CD4-positive, alpha-beta T cell treated with Interleukin-6 for 4 hours (primary cell): ENCODE measurements around the gene FAM83D.
A peak's percentile ranks its signal among the peaks of the same experiment; 100 is the strongest.
"Not testable (repeated sequence)": the region's sequence is repeated elsewhere in the genome, so short reads cannot be mapped to it uniquely, and the experiment has no call there.

ENCODE experiments used
- DNase-seq: peaks from one replicate; pipeline ENCODE4 v3.0.0-alpha.2; 2020; ENCODE audit warnings: mixed read lengths

Gene FAM83D

GRCh38 chr20:38935967-38936407 lies 9.8 kb downstream of the FAM83D start:
- DNase-seq, result no peak

- DNase-seq, result no peak
Observed at GRCh38 chr20:38937000-38937399, 10.8 kb downstream of the FAM83D start.

GRCh38 chr20:38937978-38938473 lies 11.8 kb downstream of the FAM83D start:
- DNase-seq, result no peak

- DNase-seq, result no peak
Observed at GRCh38 chr20:38939686-38940085, 13.5 kb downstream of the FAM83D start.

GRCh38 chr20:38940644-38941043 lies 14.4 kb downstream of the FAM83D start:
- DNase-seq, result no peak

- no peak for DNase-seq
Observed at GRCh38 chr20:38941726-38942389, 15.6 kb downstream of the FAM83D start.

GRCh38 chr20:38945012-38945411 lies 18.8 kb downstream of the FAM83D start:
- no peak for DNase-seq

GRCh38 chr20:38946836-38947235 lies 20.6 kb downstream of the FAM83D start:
- no peak for DNase-seq

- DNase-seq, result no peak
Observed at GRCh38 chr20:38947931-38948362, 21.7 kb downstream of the FAM83D start.

- DNase-seq, result no peak
Observed at GRCh38 chr20:38950254-38950653, 24.0 kb downstream of the FAM83D start.

- DNase-seq, result no peak
Observed at GRCh38 chr20:38951611-38952010, 25.4 kb downstream of the FAM83D start.

- no peak for DNase-seq
Observed at GRCh38 chr20:38952153-38952552, 25.9 kb downstream of the FAM83D start.

GRCh38 chr20:38953630-38954340 lies 27.6 kb downstream of the FAM83D start:
- no peak for DNase-seq

GRCh38 chr20:38957235-38957876 lies 31.1 kb downstream of the FAM83D start:
- DNase-seq, result no peak

GRCh38 chr20:38957915-38958485 lies 31.8 kb downstream of the FAM83D start:
- no peak for DNase-seq

GRCh38 chr20:38960187-38960687 lies 34.0 kb downstream of the FAM83D start:
- DNase-seq, result not testable (repeated sequence)

GRCh38 chr20:38961530-38962043 lies 35.4 kb downstream of the FAM83D start:
- DNase-seq, result peak; percentile 27

- DNase-seq, result peak; percentile 99
Observed at GRCh38 chr20:38962044-38962927, 36.1 kb downstream of the FAM83D start, which contains the start of gene DHX35. Gene DHX35 (plus strand): TSS chr20:38962344. CDS start chr20:38962368, 24 bp downstream.

GRCh38 chr20:38962928-38963401 lies 36.7 kb downstream of the FAM83D start:
- DNase-seq, result no peak

- DNase-seq, result no peak
Observed at GRCh38 chr20:38963745-38964144, 37.5 kb downstream of the FAM83D start.

- DNase-seq, result no peak
Observed at GRCh38 chr20:38965264-38965663, 39.0 kb downstream of the FAM83D start.

- DNase-seq, result no peak
Observed at GRCh38 chr20:38968090-38968489, 41.9 kb downstream of the FAM83D start.
